Measurements from ENCODE around the gene BAX.
A peak's percentile ranks its signal among the peaks of the same experiment; 100 is the strongest.

The BAX gene

GRCh38 chr19:48977061-48977460, 22.4 kb downstream of the BAX start:
- H3K27ac ChIP-seq (ENCODE audit: low read depth, low read length): no peak overlapping the region
- H3K27me3 ChIP-seq (ENCODE audit: control insufficient read depth in 1 of 2, insufficient read depth in 2 of 2, low read length in 2 of 2): no peaks in the 10 kb centered on the region
- H3K4me3 ChIP-seq (ENCODE audit: low read depth in 1 of 2, low read length in 2 of 2): no peak overlapping the region
- H3K9ac ChIP-seq (ENCODE audit: low read depth in 1 of 2, low read length in 2 of 2): no peak overlapping the region
- no peaks in the 10 kb centered on the region for H3K9me3 ChIP-seq (ENCODE audit: control insufficient read depth in 1 of 2, low read length in 2 of 2)
- H3K4me1 ChIP-seq (ENCODE audit: control insufficient read depth in 1 of 2, insufficient read depth in 2 of 2, low read length in 2 of 2): no peaks in the 10 kb centered on the region
- H3K36me3 ChIP-seq (ENCODE audit: control insufficient read depth in 1 of 2, insufficient read depth in 2 of 2, low read length in 2 of 2): peaks cover 18 to 37% of the 10 kb centered on the region in 2 donors

GRCh38 chr19:48982280-48982679, 27.6 kb downstream of the BAX start:
- H3K9me3 ChIP-seq (ENCODE audit: control insufficient read depth in 1 of 2, low read length in 2 of 2): no peaks in the 10 kb centered on the region
- peaks cover 16 to 46% of the 10 kb centered on the region in 2 donors for H3K36me3 ChIP-seq (ENCODE audit: control insufficient read depth in 1 of 2, insufficient read depth in 2 of 2, low read length in 2 of 2)
- H3K4me3 ChIP-seq (ENCODE audit: low read depth in 1 of 2, low read length in 2 of 2): no peak overlapping the region
- peaks cover 3 to 4% of the 10 kb centered on the region in 2 donors for H3K4me1 ChIP-seq (ENCODE audit: control insufficient read depth in 1 of 2, insufficient read depth in 2 of 2, low read length in 2 of 2)
- no peaks in the 10 kb centered on the region for H3K27me3 ChIP-seq (ENCODE audit: control insufficient read depth in 1 of 2, insufficient read depth in 2 of 2, low read length in 2 of 2)
- no peak overlapping the region for H3K9ac ChIP-seq (ENCODE audit: low read depth in 1 of 2, low read length in 2 of 2)
- H3K27ac ChIP-seq (ENCODE audit: low read depth, low read length): no peak overlapping the region

GRCh38 chr19:48985711-48986110, 31.0 kb downstream of the BAX start:
- Histone ChIP-seq H3K27ac (ENCODE audit: low read depth, low read length) (no peak overlapping the region), H3K36me3 (ENCODE audit: control insufficient read depth in 1 of 2, insufficient read depth in 2 of 2, low read length in 2 of 2) (peaks cover 19 to 61% of the 10 kb centered on the region in 2 donors), H3K9ac (ENCODE audit: low read depth in 1 of 2, low read length in 2 of 2) (no peak overlapping the region), H3K4me1 (ENCODE audit: control insufficient read depth in 1 of 2, insufficient read depth in 2 of 2, low read length in 2 of 2) (peaks cover 3 to 4% of the 10 kb centered on the region in 2 donors), H3K4me3 (ENCODE audit: low read depth in 1 of 2, low read length in 2 of 2) (no peak overlapping the region), H3K27me3 (ENCODE audit: control insufficient read depth in 1 of 2, insufficient read depth in 2 of 2, low read length in 2 of 2) (no peaks in the 10 kb centered on the region), H3K9me3 (ENCODE audit: control insufficient read depth in 1 of 2, low read length in 2 of 2) (no peaks in the 10 kb centered on the region)

- Histone ChIP-seq H3K4me3 (ENCODE audit: low read depth in 1 of 2, low read length in 2 of 2) (no peak overlapping the region), H3K27me3 (ENCODE audit: control insufficient read depth in 1 of 2, insufficient read depth in 2 of 2, low read length in 2 of 2) (no peaks in the 10 kb centered on the region), H3K36me3 (ENCODE audit: control insufficient read depth in 1 of 2, insufficient read depth in 2 of 2, low read length in 2 of 2) (peaks cover 19 to 61% of the 10 kb centered on the region in 2 donors), H3K27ac (ENCODE audit: low read depth, low read length) (no peak overlapping the region), H3K9ac (ENCODE audit: low read depth in 1 of 2, low read length in 2 of 2) (no peak overlapping the region), H3K4me1 (ENCODE audit: control insufficient read depth in 1 of 2, insufficient read depth in 2 of 2, low read length in 2 of 2) (peaks cover 5 to 8% of the 10 kb centered on the region in 2 donors), H3K9me3 (ENCODE audit: control insufficient read depth in 1 of 2, low read length in 2 of 2) (no peaks in the 10 kb centered on the region)
These were observed 31.5 kb downstream of the BAX start for GRCh38 chr19:48986211-48986610.

GRCh38 chr19:48987323-48987722, 32.6 kb downstream of the BAX start:
- no peak overlapping the region for H3K4me3 ChIP-seq (ENCODE audit: low read depth in 1 of 2, low read length in 2 of 2)
- H3K36me3 ChIP-seq (ENCODE audit: control insufficient read depth in 1 of 2, insufficient read depth in 2 of 2, low read length in 2 of 2): peaks cover 15 to 51% of the 10 kb centered on the region in 2 donors
- no peaks in the 10 kb centered on the region for H3K27me3 ChIP-seq (ENCODE audit: control insufficient read depth in 1 of 2, insufficient read depth in 2 of 2, low read length in 2 of 2)
- H3K27ac ChIP-seq (ENCODE audit: low read depth, low read length): no peak overlapping the region
- H3K4me1 ChIP-seq (ENCODE audit: control insufficient read depth in 1 of 2, insufficient read depth in 2 of 2, low read length in 2 of 2): peaks cover 14 to 18% of the 10 kb centered on the region in 2 donors
- no peaks in the 10 kb centered on the region for H3K9me3 ChIP-seq (ENCODE audit: control insufficient read depth in 1 of 2, low read length in 2 of 2)
- no peak overlapping the region for H3K9ac ChIP-seq (ENCODE audit: low read depth in 1 of 2, low read length in 2 of 2)

GRCh38 chr19:48988286-48988685, 33.6 kb downstream of the BAX start:
- Histone ChIP-seq H3K27me3 (ENCODE audit: control insufficient read depth in 1 of 2, insufficient read depth in 2 of 2, low read length in 2 of 2) (no peaks in the 10 kb centered on the region), H3K4me1 (ENCODE audit: control insufficient read depth in 1 of 2, insufficient read depth in 2 of 2, low read length in 2 of 2) (peaks cover 11 to 20% of the 10 kb centered on the region in 2 donors), H3K9me3 (ENCODE audit: control insufficient read depth in 1 of 2, low read length in 2 of 2) (no peaks in the 10 kb centered on the region), H3K36me3 (ENCODE audit: control insufficient read depth in 1 of 2, insufficient read depth in 2 of 2, low read length in 2 of 2) (peaks cover 15 to 43% of the 10 kb centered on the region in 2 donors), H3K4me3 (ENCODE audit: low read depth in 1 of 2, low read length in 2 of 2) (no peak overlapping the region), H3K9ac (ENCODE audit: low read depth in 1 of 2, low read length in 2 of 2) (no peak overlapping the region), H3K27ac (ENCODE audit: low read depth, low read length) (no peak overlapping the region)

GRCh38 chr19:48988860-48989259, 34.2 kb downstream of the BAX start:
- H3K9me3 ChIP-seq (ENCODE audit: control insufficient read depth in 1 of 2, low read length in 2 of 2): no peaks in the 10 kb centered on the region
- peaks cover 15 to 42% of the 10 kb centered on the region in 2 donors for H3K36me3 ChIP-seq (ENCODE audit: control insufficient read depth in 1 of 2, insufficient read depth in 2 of 2, low read length in 2 of 2)
- H3K27me3 ChIP-seq (ENCODE audit: control insufficient read depth in 1 of 2, insufficient read depth in 2 of 2, low read length in 2 of 2): no peaks in the 10 kb centered on the region
- H3K27ac ChIP-seq (ENCODE audit: low read depth, low read length): no peak overlapping the region
- no peak overlapping the region for H3K4me3 ChIP-seq (ENCODE audit: low read depth in 1 of 2, low read length in 2 of 2)
- H3K9ac ChIP-seq (ENCODE audit: low read depth in 1 of 2, low read length in 2 of 2): no peak overlapping the region
- H3K4me1 ChIP-seq (ENCODE audit: control insufficient read depth in 1 of 2, insufficient read depth in 2 of 2, low read length in 2 of 2): peaks cover 10 to 19% of the 10 kb centered on the region in 2 donors

GRCh38 chr19:48989701-48990291, 35.1 kb downstream of the BAX start:
- Histone ChIP-seq H3K27ac (ENCODE audit: low read depth, low read length) (no peak overlapping the region), H3K9me3 (ENCODE audit: control insufficient read depth in 1 of 2, low read length in 2 of 2) (no peaks in the 10 kb centered on the region), H3K9ac (ENCODE audit: low read depth in 1 of 2, low read length in 2 of 2) (no peak overlapping the region), H3K4me3 (ENCODE audit: low read depth in 1 of 2, low read length in 2 of 2) (no peak overlapping the region), H3K36me3 (ENCODE audit: control insufficient read depth in 1 of 2, insufficient read depth in 2 of 2, low read length in 2 of 2) (peaks cover 15 to 42% of the 10 kb centered on the region in 2 donors), H3K27me3 (ENCODE audit: control insufficient read depth in 1 of 2, insufficient read depth in 2 of 2, low read length in 2 of 2) (no peaks in the 10 kb centered on the region), H3K4me1 (ENCODE audit: control insufficient read depth in 1 of 2, insufficient read depth in 2 of 2, low read length in 2 of 2) (peaks cover 18 to 27% of the 10 kb centered on the region in 2 donors)

GRCh38 chr19:48990400-48990799, 35.7 kb downstream of the BAX start:
- H3K27ac ChIP-seq (ENCODE audit: low read depth, low read length): no peak overlapping the region
- H3K4me3 ChIP-seq (ENCODE audit: low read depth in 1 of 2, low read length in 2 of 2): no peak overlapping the region
- H3K9me3 ChIP-seq (ENCODE audit: control insufficient read depth in 1 of 2, low read length in 2 of 2): no peaks in the 10 kb centered on the region
- no peaks in the 10 kb centered on the region for H3K27me3 ChIP-seq (ENCODE audit: control insufficient read depth in 1 of 2, insufficient read depth in 2 of 2, low read length in 2 of 2)
- peaks cover 12 to 36% of the 10 kb centered on the region in 2 donors for H3K36me3 ChIP-seq (ENCODE audit: control insufficient read depth in 1 of 2, insufficient read depth in 2 of 2, low read length in 2 of 2)
- no peak overlapping the region for H3K9ac ChIP-seq (ENCODE audit: low read depth in 1 of 2, low read length in 2 of 2)
- peaks cover 21 to 31% of the 10 kb centered on the region in 2 donors for H3K4me1 ChIP-seq (ENCODE audit: control insufficient read depth in 1 of 2, insufficient read depth in 2 of 2, low read length in 2 of 2)

- Histone ChIP-seq H3K27ac (ENCODE audit: low read depth, low read length) (no peak overlapping the region), H3K36me3 (ENCODE audit: control insufficient read depth in 1 of 2, insufficient read depth in 2 of 2, low read length in 2 of 2) (peaks cover 7 to 29% of the 10 kb centered on the region in 2 donors), H3K9ac (ENCODE audit: low read depth in 1 of 2, low read length in 2 of 2) (peak overlapping the region in 1 of 2 donors; percentile 98), H3K9me3 (ENCODE audit: control insufficient read depth in 1 of 2, low read length in 2 of 2) (no peaks in the 10 kb centered on the region), H3K4me1 (ENCODE audit: control insufficient read depth in 1 of 2, insufficient read depth in 2 of 2, low read length in 2 of 2) (peaks cover 21 to 31% of the 10 kb centered on the region in 2 donors), H3K4me3 (ENCODE audit: low read depth in 1 of 2, low read length in 2 of 2) (no peak overlapping the region), H3K27me3 (ENCODE audit: control insufficient read depth in 1 of 2, insufficient read depth in 2 of 2, low read length in 2 of 2) (no peaks in the 10 kb centered on the region)
These were observed 36.4 kb downstream of the BAX start for GRCh38 chr19:48991011-48991609.
